Measurements from ENCODE around the gene CD163. TPM values are rescaled to one million over a fixed set of nuclear protein-coding genes. Genes with fewer than 3 reads are reported as not detected.

The CD163 gene
- total RNA-seq, 1 experiment from 2014 or later: 0.07 TPM

DNA sequence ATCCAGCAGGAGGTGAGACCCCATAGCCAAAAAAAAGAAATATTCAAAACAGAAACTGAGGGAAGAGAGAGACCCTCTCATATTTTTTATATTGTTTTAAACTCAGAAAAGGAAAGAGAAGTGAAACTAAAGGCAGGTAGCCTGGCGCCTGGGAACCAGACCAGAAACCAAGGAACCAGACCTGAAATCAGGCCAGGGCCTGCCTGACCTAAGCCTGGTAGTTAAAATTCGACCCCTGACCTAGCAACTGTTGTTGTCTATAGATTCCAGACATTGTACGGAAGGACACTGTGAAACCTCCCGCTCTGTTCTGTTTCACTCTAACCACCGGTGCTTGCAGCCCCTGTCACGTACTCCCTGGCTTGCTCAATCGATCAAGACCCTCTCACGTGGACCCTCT lies 38.5 kb upstream of the CD163 start:
- no peaks in the 10 kb centered on the region; a peak in 1 of 7 replicates for H3K36me3 Mint-ChIP-seq (ENCODE audit: insufficient read depth in 1 of 3, low read depth in 3 of 3)
- TF ChIP-seq, protein P1, sequence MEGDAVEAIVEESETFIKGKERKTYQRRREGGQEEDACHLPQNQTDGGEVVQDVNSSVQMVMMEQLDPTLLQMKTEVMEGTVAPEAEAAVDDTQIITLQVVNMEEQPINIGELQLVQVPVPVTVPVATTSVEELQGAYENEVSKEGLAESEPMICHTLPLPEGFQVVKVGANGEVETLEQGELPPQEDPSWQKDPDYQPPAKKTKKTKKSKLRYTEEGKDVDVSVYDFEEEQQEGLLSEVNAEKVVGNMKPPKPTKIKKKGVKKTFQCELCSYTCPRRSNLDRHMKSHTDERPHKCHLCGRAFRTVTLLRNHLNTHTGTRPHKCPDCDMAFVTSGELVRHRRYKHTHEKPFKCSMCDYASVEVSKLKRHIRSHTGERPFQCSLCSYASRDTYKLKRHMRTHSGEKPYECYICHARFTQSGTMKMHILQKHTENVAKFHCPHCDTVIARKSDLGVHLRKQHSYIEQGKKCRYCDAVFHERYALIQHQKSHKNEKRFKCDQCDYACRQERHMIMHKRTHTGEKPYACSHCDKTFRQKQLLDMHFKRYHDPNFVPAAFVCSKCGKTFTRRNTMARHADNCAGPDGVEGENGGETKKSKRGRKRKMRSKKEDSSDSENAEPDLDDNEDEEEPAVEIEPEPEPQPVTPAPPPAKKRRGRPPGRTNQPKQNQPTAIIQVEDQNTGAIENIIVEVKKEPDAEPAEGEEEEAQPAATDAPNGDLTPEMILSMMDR (conservative IDR thresholded peaks at IDR 0.05): no peak
- Histone ChIP-seq H3K4ac (ENCODE audit: low read depth, low read length) (no peak overlapping the region), H2AK5ac (ENCODE audit: insufficient read length, low read length) (no peak overlapping the region), H2AFZ (ENCODE audit: low read length) (no peak overlapping the region), H3K79me1 (ENCODE audit: insufficient read depth, low read depth, low read length, poor library complexity, severe bottlenecking) (no peaks in the 10 kb centered on the region), H2BK20ac (ENCODE audit: low read depth, low read length, poor library complexity, severe bottlenecking) (no peak overlapping the region), H3K79me2 (ENCODE audit: insufficient read depth, low read length) (no peaks in the 10 kb centered on the region), H3K9ac (ENCODE audit: extremely low read depth, insufficient read length, low read length) (no peak overlapping the region), H3K23me2 (ENCODE audit: insufficient read length, low read depth, low read length, poor library complexity, severe bottlenecking) (no peaks in the 10 kb centered on the region), H3K4me1 (ENCODE audit: insufficient read depth, low read length) (no peaks in the 10 kb centered on the region), H3K27ac (ENCODE audit: insufficient read length, low read depth, low read length) (no peak overlapping the region), H3K27me3 (ENCODE audit: insufficient read depth, low read length) (no peaks in the 10 kb centered on the region), H3K4me2 (ENCODE audit: insufficient read depth, insufficient read length, low read length) (no peak overlapping the region), H2BK12ac (ENCODE audit: insufficient read length, low read depth, low read length) (no peak overlapping the region), H2BK5ac (ENCODE audit: insufficient read length, low read length) (no peak overlapping the region), H4K5ac (ENCODE audit: insufficient read length, low read depth, low read length) (no peak overlapping the region), H3K56ac (ENCODE audit: insufficient read length, low read depth, low read length) (no peak overlapping the region), H4K20me1 (ENCODE audit: control insufficient read depth, insufficient read depth, insufficient read length) (no peaks in the 10 kb centered on the region), H3K9me3 (ENCODE audit: control insufficient read depth, low read depth, low read length) (no peaks in the 10 kb centered on the region), H3K23ac (ENCODE audit: insufficient read length, low read depth, low read length) (no peak overlapping the region), H4K8ac (replicated peaks; ENCODE audit: insufficient read length, low read depth, low read length) (no peak overlapping the region), H4K91ac (ENCODE audit: insufficient read length, low read depth, low read length) (no peak overlapping the region), H2BK15ac (ENCODE audit: low read depth, low read length) (no peak overlapping the region), H2BK120ac (ENCODE audit: low read depth, low read length, poor library complexity, severe bottlenecking) (no peak overlapping the region), H3K18ac (ENCODE audit: insufficient read length, low read depth, low read length) (no peak overlapping the region), H3K14ac (ENCODE audit: insufficient read depth, low read length) (no peak overlapping the region), H3T11ph (ENCODE audit: low read length) (no peak overlapping the region)
- peaks cover 0 to 4% of the 10 kb centered on the region in 2 experiments; a peak in 2 of 5 replicates for H3K9me3 Mint-ChIP-seq
- no peaks in the 10 kb centered on the region; the same call in 1 of the 2 replicates for H3K27me3 Mint-ChIP-seq (ENCODE audit: low read depth)
- no peak overlapping the region for H3K27ac Mint-ChIP-seq
- H3K4me1 Mint-ChIP-seq: peaks cover 4 to 5% of the 10 kb centered on the region in 2 experiments
- WGBS (ENCODE audit: extremely low coverage, insufficient read length, low lambda C conversion rate): no CpG with 5 or more reads among the region's 8 CpGs
- no peak overlapping the region for H3K4me3 Mint-ChIP-seq
- DNase-seq: no peak
